PFSK-1 (cell line): ENCODE data around the gene HPN.

ENCODE experiments used
- FOXP2 ChIP-seq: optimal IDR thresholded peaks from 2 replicates; pipeline ENCODE3; 2011; ENCODE audit warnings: borderline replicate concordance, control low read depth, inconsistent platforms; ENCODE audit not compliant: insufficient read depth; ENCODE audit errors: extremely low read length, extremely low read depth
- POLR2AphosphoS5 ChIP-seq: IDR thresholded peaks from 2 replicates; pipeline ENCODE4 v1.6.1; 2012; ENCODE audit warnings: low read depth, mild to moderate bottlenecking, control low read depth, low read length, moderate library complexity
- REST ChIP-seq, 2 experiments: IDR thresholded peaks; 2 replicates each; pipeline versions ENCODE4 v1.6.1 to v1.8.0; 2011 to 2012; ENCODE audit warnings: low read depth in 2 of 2, low read length in 2 of 2, control low read depth in 1 of 2, inconsistent platforms in 1 of 2, mild to moderate bottlenecking in 1 of 2, moderate library complexity in 1 of 2; ENCODE audit not compliant: insufficient read depth in 1 of 2
- SIN3A ChIP-seq: IDR thresholded peaks from 2 replicates; pipeline ENCODE4 v1.6.1; 2012; ENCODE audit warnings: mild to moderate bottlenecking, low read length, moderate library complexity, borderline replicate concordance; ENCODE audit not compliant: insufficient read depth
- TAF1 ChIP-seq: IDR thresholded peaks from 2 replicates; pipeline ENCODE4 v1.6.1; 2012; ENCODE audit warnings: low read length, control low read depth, borderline replicate concordance; ENCODE audit not compliant: insufficient read depth

The HPN gene

GRCh38 chr19:35042954-35043604 lies 1.6 kb downstream of the HPN start:
- TF ChIP-seq SIN3A (no peak), FOXP2 (no peak), POLR2AphosphoS5 (no peak)

GRCh38 chr19:35043906-35044305 lies 2.4 kb downstream of the HPN start:
- TF ChIP-seq SIN3A (no peak), TAF1 (no peak), FOXP2 (no peak), POLR2AphosphoS5 (no peak), REST (IDR thresholded peaks at IDR 0.05; ENCODE audit: insufficient read depth in 1 of 2, low read depth in 2 of 2, low read length in 2 of 2) (no peak)

GRCh38 chr19:35044317-35045117 lies 3.0 kb downstream of the HPN start:
- no peak for TF ChIP-seq FOXP2
- TF ChIP-seq TAF1 = no peak
- no peak for TF ChIP-seq REST (IDR thresholded peaks at IDR 0.05; ENCODE audit: insufficient read depth in 1 of 2, low read depth in 2 of 2, low read length in 2 of 2)
- TF ChIP-seq SIN3A = no peak
- TF ChIP-seq POLR2AphosphoS5 = no peak

- TF ChIP-seq POLR2AphosphoS5 (no peak), SIN3A (no peak), REST (IDR thresholded peaks at IDR 0.05; ENCODE audit: insufficient read depth in 1 of 2, low read depth in 2 of 2, low read length in 2 of 2) (no peak)
These were observed 4.3 kb downstream of the HPN start for GRCh38 chr19:35045667-35046300.

- TF ChIP-seq FOXP2 (no peak), POLR2AphosphoS5 (no peak), SIN3A (no peak), REST (IDR thresholded peaks at IDR 0.05; ENCODE audit: insufficient read depth in 1 of 2, low read depth in 2 of 2, low read length in 2 of 2) (no peak), TAF1 (no peak)
These were observed 4.9 kb downstream of the HPN start for GRCh38 chr19:35046461-35046860.
